GM04503 (cell line): ENCODE measurements around the gene PTPRZ1.

Experiments
- DNase-seq: peaks from one replicate; pipeline ENCODE4 v3.0.0-alpha.2; 2012; ENCODE audit warnings: low read depth

The PTPRZ1 gene

GRCh38 chr7:121872831-121873288 is at the start of gene PTPRZ1:
Gene PTPRZ1, plus strand, starts transcription at chr7:121873161. Its CDS starts 339 bp downstream, at chr7:121873500.
- no peak for DNase-seq

- DNase-seq, result no peak
These were observed 48.7 kb upstream of the PTPRZ1 start for GRCh38 chr7:121824276-121824675.

- no peak for DNase-seq
These were observed 41.6 kb upstream of the PTPRZ1 start for GRCh38 chr7:121831351-121831750.

- no peak for DNase-seq
These were observed 41.2 kb upstream of the PTPRZ1 start for GRCh38 chr7:121831801-121832200.

- no peak for DNase-seq
These were observed 40.6 kb upstream of the PTPRZ1 start for GRCh38 chr7:121832347-121832746.

GRCh38 chr7:121833991-121834390 is 39.0 kb upstream of the PTPRZ1 start:
- DNase-seq, result no peak

- DNase-seq, result no peak
These were observed 35.5 kb upstream of the PTPRZ1 start for GRCh38 chr7:121837462-121837861.

- DNase-seq, result no peak
These were observed 25.9 kb upstream of the PTPRZ1 start for GRCh38 chr7:121847041-121847440.

GRCh38 chr7:121853307-121853706 is 19.7 kb upstream of the PTPRZ1 start:
- DNase-seq, result no peak

GRCh38 chr7:121860953-121861352 is 12.0 kb upstream of the PTPRZ1 start:
- DNase-seq, result no peak

- no peak for DNase-seq
These were observed 10.4 kb upstream of the PTPRZ1 start for GRCh38 chr7:121862591-121862990.

- no peak for DNase-seq
These were observed 1.8 kb upstream of the PTPRZ1 start for GRCh38 chr7:121871188-121871587.

- DNase-seq, result no peak
These were observed 581 bp downstream of the PTPRZ1 start for GRCh38 chr7:121873289-121874194.

- DNase-seq, result no peak
These were observed 1.3 kb downstream of the PTPRZ1 start for GRCh38 chr7:121874298-121874697.

GRCh38 chr7:121875203-121875602 is 2.2 kb downstream of the PTPRZ1 start:
- DNase-seq, result no peak

GRCh38 chr7:121876656-121877500 is 3.9 kb downstream of the PTPRZ1 start:
- DNase-seq, result no peak

GRCh38 chr7:121878918-121879464 is 6.0 kb downstream of the PTPRZ1 start:
- no peak for DNase-seq

- no peak for DNase-seq
These were observed 6.6 kb downstream of the PTPRZ1 start for GRCh38 chr7:121879544-121879943.

GRCh38 chr7:121882731-121883130 is 9.8 kb downstream of the PTPRZ1 start:
- no peak for DNase-seq

- DNase-seq, result no peak
These were observed 12.4 kb downstream of the PTPRZ1 start for GRCh38 chr7:121885166-121885920.

GRCh38 chr7:121887634-121888033 is 14.7 kb downstream of the PTPRZ1 start:
- DNase-seq, result no peak

GRCh38 chr7:121890833-121891232 is 17.9 kb downstream of the PTPRZ1 start:
- DNase-seq, result no peak
